Right renal pelvis (tissue), 4 donors: ENCODE data around the gene NAP1L1. TPM values are rescaled to one million over a fixed set of nuclear protein-coding genes. Genes with fewer than 3 reads are reported as not detected.

Experiments
- DNase-seq, 4 donors: peaks; one replicate each; pipeline ENCODE4 v3.0.0-alpha.2; 2013; ENCODE audit warnings: low read depth in 4 of 4, low spot score in 3 of 4, missing footprints in 1 of 4
- polyA plus RNA-seq, 4 donors: library from polyadenylated mRNA; unstranded; fragments of 120-200 nt; gene quantifications; one replicate each; pipeline ENCODE4 v1.2.1, GENCODE V29; 2013; ENCODE audit not compliant: insufficient read length in 4 of 4

NAP1L1 gene
- polyA plus RNA-seq, 4 donors: 852 to 1,031 (median 994) TPM

GRCh38 chr12:76024102-76024781 lies 60.2 kb downstream of the NAP1L1 start:
- DNase-seq: no peak

GRCh38 chr12:76023069-76023690 lies 61.3 kb downstream of the NAP1L1 start:
- no peak for DNase-seq

DNA sequence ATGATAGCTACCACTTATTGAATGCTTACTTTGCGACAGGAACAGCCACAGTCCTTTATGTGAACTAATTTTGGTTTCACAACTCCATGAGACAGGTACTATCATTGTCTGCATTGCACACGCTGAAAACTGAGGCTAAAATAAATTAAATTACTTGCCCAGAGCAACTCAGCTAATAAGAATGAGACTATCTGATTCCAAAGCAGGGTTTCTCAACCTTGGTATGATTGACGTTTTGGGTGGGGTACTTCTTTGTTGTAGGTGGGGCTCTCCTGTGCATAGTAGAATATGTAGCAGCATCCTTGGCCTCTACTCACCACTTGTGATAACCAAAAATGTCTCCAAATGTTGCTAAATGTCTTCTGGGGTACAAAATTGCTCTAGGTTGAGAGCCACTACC lies 62.0 kb downstream of the NAP1L1 start:
- no peak for DNase-seq

DNA sequence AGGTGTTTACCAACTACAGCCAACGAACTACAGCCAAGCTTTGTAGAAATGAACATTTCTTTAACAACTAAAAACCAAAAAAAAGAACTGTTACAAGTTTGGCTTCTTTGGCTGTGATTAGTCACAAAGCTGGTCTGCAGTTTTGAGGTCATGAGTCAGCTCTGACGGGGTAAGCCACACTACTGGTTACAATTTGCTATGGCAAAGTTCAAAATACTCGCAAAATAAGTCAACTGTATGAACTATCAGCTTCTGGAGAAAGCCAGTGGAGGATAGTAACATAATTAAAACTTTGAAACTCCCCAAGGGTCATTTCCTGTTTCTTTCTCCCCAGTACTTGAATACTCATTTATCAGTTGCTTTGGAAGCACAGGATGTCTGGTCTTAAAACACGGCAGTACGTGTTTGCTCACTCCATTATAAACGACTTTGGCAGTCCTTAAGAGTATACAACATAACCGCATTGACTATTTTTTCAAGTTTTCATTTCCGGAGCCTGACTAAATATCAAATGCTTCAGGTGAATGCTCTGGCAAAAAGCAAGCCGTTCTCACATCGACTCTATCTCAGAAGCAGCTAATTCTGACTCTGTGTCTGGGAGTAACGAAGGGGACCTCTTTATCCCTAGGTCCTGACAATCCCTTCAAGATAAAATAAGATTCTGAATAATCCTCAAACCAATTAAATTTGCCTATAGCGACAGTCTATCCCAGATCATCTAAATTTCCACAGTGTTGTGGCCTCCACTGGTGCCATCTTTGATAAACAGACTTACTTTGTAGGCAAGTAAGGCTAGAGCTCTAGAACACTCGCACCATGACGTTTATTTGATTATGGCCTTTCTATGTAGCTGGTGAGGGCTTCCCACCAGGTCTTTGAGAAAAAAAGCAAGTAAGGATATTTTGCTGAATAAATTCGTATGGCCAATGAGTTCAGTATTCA lies 63.5 kb downstream of the NAP1L1 start:
- DNase-seq: no peak

DNA sequence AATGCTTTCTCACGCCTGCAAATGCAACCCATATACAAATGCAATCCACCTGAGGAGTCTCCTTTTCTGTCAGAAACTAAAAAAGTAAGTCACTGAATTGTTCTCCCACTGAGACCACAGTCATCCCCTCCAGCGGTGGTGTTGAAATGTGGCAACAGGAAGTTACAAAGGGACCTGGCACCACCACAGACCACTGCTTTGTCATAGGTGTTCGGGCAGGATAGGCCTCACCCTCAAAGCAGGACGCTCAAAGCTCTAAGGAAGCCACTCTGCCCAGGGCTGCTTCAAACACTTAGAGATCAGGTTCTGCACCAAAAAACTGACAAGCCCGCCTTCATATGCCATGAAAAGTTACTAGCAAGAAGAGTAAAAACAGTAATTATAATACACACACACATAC lies 64.2 kb downstream of the NAP1L1 start:
- no peak for DNase-seq

GRCh38 chr12:76018672-76019071 lies 65.8 kb downstream of the NAP1L1 start:
- DNase-seq: no peak

DNA sequence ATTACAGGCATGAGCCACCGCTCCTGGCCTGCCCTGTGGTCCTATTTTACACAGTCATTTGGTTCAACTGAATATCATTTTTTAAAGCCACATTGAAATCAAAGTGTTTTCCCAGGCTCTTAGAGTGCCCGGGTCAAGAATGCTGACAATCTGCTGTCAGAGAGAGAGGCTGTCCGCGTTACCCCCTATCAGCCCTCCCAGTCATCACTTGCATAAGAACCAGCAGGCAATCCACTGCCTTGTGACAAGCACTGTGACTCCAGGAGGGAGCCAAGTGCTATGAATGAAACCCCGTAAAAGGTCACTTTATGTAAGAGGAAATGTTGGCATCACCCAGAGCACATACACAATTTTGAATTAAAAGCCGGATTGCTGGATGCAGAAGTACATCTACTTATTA lies 66.4 kb downstream of the NAP1L1 start:
- DNase-seq: no peak

- DNase-seq: no peak
These were observed 70.5 kb downstream of the NAP1L1 start for GRCh38 chr12:76014007-76014406.

GRCh38 chr12:76013603-76014002 lies 70.9 kb downstream of the NAP1L1 start:
- DNase-seq: no peak

GRCh38 chr12:76012644-76013043 lies 71.8 kb downstream of the NAP1L1 start:
- no peak for DNase-seq

GRCh38 chr12:76010732-76011458 lies 73.6 kb downstream of the NAP1L1 start:
- no peak for DNase-seq

DNA sequence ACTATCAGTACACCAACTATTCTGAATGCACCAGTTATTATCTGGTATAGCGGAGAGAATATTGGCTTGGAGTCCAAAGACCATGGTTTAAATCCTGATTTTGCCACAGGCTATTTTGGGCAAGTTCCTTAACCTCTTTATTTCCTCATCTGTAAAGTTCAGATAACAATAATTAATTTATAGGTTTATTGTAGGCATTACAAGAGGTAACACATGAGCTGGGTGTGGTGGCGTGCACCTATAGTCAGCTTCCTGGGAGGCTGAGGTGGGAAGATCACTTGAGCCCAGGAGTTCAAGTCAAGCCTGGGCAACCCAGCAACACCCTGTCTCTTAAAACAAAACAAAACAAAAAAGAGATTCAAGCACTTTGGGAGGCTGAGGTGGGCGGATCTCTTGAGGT lies 76.1 kb downstream of the NAP1L1 start:
- no peak for DNase-seq

- DNase-seq: no peak
These were observed 76.8 kb downstream of the NAP1L1 start for GRCh38 chr12:76007640-76008039.

DNA sequence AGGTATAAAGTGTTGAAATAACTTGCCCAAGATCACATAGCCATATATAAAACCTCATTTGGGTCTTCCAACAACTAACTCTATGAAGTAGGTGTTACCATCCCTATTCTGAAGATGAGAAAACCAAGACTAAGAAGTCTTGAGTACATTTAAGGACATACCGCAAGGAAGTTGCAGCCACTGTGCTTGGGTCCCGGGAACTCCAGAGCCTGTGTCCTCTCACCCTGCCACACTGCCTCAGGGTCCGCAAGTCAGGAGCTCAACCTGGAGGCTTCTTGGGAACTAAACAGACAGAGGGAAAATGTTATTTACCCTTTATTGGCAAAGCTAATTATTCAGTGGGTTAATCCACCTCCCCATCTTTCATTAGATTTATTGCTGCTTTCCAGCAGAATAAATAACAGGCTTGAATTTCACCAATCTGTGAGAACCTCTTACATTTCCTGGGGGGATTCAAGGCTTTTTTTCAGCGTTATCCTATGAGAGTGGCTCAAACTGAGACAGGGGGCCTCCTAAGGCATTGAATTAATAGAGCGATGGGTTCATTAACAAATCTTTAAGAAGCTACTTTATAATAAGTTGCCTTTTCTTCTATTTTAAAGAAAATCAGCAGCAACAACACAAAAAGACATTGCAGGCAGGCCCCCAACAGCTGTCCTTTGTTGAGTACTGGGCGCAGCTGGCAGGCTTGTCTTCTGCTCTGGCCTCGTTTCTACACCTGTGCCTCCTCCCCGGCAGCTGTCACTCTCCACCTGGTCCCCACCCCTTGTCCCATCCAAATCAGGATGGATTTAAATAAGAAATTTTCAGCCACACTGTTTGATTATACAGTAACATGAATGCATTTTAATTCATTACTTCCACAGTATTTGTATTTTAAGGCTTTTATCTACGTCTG lies 78.2 kb downstream of the NAP1L1 start:
- no peak for DNase-seq

DNA sequence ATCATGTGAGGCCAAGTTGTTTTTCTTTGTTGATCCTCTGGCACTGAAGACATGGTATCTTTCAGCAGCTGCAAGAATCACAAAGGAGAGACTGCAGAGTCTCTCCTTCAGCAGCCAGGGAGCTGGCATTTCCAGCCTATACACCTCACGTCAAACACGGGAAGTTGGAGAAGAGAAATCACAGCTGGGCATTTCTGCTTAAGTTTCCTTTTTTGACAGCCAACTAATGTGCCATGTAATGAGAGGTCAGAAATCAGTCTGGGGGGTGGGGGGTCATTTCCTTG lies 81.2 kb downstream of the NAP1L1 start:
- no peak for DNase-seq

DNA sequence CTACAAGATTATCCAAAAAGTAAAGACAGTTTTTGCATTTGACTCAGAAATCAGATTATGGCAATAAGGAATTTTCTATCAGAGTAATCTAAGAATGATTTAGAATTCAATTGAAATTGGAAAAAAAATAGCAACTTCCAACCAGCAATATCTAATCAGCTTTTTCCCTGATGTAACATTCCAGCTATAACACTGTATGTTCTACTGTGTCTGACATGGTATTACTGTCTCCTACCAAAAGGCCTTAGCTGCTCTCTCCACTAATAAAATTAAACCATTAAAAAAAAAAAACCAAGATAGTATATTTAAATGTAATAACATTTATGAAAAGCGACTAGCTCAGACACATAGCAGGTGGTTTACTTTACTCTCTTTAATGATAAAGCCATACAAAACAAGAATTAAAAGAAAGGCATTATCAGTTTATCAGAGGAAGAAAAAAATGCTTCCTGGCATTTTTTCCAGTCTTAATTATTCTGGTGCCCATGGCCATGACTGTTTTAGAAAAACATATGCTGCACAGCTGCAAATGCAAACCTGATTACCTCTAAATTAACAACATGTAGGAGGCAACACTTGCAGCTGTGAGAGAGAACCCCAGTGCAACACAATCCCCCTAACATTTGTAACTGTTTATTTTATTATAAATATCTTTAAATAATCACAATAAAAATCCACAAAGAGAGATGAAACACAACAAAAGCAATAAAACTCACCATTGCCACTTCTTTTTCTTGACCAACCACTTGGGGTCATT lies 81.7 kb downstream of the NAP1L1 start:
- DNase-seq: no peak

DNA sequence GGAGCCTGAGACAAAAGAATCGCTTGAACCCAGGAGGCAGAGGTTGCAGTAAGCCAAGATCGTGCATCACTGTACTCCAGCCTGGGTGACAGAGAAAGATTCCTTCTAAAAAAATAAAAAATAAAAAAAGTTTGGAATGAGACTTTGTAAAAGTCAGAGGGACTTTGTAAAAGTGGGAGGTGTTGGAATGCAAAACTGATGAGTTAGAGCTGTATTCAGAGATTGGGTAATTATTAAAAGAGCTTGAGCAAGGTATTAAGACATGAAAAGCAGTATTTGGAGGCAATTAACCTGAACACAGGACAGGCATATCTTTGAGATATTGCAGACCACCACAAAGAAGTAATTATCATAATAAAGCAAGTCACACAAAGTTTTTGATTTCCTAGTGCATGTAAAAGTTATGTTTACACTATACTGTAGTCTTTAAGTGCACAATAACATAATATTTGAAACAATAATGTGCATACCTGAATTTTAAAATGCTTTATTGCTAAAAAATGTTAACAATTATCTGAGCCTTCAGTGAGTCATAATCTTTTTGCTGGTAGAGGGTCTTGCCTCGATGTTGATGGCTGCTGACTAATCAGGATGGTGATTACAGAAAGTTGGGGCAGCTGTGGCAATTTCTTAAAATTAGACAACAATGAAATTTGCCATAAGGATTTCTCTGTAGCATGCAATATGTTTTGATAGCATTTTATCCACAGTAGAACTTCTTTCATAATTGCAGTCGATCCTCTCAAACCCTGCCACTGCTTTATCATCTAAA lies 86.0 kb downstream of the NAP1L1 start:
- no peak for DNase-seq

GRCh38 chr12:75997658-75998057 lies 86.8 kb downstream of the NAP1L1 start:
- no peak for DNase-seq
